ENCODE data around the gene MDM1. TPM values are rescaled to one million over a fixed set of nuclear protein-coding genes. Genes with fewer than 3 reads are reported as not detected.

Gene MDM1
- total RNA-seq, 4 donors from 2014 or later, result 5.2 to 46.2 (median 14.5) TPM

GRCh38 chr12:68271346-68271745 lies 60.8 kb downstream of the MDM1 start:
- Histone ChIP-seq H3K4me3 (no peak overlapping the region), H3K4me1 (no peaks in the 10 kb centered on the region), H3K27me3 (no peaks in the 10 kb centered on the region), H3K36me3 (no peaks in the 10 kb centered on the region), H3K27ac (no peak overlapping the region), H3K9me3 (no peaks in the 10 kb centered on the region)
- no peak for DNase-seq
- TF ChIP-seq POLR2A (IDR thresholded peaks at IDR 0.05), result no peak
- TF ChIP-seq, protein P1, sequence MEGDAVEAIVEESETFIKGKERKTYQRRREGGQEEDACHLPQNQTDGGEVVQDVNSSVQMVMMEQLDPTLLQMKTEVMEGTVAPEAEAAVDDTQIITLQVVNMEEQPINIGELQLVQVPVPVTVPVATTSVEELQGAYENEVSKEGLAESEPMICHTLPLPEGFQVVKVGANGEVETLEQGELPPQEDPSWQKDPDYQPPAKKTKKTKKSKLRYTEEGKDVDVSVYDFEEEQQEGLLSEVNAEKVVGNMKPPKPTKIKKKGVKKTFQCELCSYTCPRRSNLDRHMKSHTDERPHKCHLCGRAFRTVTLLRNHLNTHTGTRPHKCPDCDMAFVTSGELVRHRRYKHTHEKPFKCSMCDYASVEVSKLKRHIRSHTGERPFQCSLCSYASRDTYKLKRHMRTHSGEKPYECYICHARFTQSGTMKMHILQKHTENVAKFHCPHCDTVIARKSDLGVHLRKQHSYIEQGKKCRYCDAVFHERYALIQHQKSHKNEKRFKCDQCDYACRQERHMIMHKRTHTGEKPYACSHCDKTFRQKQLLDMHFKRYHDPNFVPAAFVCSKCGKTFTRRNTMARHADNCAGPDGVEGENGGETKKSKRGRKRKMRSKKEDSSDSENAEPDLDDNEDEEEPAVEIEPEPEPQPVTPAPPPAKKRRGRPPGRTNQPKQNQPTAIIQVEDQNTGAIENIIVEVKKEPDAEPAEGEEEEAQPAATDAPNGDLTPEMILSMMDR (IDR thresholded peaks at IDR 0.05), result no peak

DNA sequence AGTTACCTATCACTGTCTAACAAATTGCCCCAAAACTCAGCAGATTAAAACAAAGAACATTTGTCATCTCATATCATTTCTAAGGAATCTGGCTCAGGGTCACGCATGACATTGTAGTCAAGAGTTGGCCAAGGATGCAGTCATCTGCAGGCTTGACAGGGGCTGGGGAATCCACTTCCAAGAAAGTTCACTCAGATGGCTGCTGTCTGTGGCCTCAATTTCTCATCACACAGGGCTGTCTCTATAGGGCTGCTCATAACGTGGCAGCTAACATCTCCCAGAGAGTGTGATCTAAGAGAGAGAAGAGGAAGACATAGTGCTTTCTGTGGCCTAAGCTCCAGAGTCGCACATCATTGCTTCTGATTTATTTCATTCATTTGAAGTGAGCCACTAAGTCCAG lies 61.8 kb downstream of the MDM1 start:
- H3K27ac ChIP-seq, result no peak overlapping the region
- DNase-seq, result no peak
- no peak overlapping the region for H3K4me3 ChIP-seq
- TF ChIP-seq, protein P1 (IDR thresholded peaks at IDR 0.05), result no peak
- no peak for TF ChIP-seq POLR2A (IDR thresholded peaks at IDR 0.05)
- H3K27me3 ChIP-seq, result no peaks in the 10 kb centered on the region
- H3K9me3 ChIP-seq, result no peaks in the 10 kb centered on the region
- no peaks in the 10 kb centered on the region for H3K36me3 ChIP-seq
- H3K4me1 ChIP-seq, result no peaks in the 10 kb centered on the region

DNA sequence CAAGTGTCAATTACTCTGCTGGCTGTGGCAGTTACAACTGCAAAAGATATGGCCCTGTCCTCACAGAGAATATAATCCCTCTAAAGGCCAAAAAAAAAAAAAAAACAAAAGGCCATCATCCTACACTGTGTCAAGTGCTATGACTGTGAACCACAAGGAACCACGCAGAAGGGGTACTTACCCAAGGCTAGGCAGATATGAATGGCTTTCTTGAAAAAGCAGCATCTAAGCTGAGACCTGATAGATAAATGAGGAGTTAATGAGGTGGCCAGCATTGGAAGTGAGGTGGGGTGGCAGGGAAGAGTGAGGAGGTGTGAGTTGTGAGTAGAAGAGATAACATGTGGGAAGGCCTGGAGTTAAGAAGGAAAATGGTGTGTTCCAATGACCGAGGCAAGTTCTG lies 62.4 kb downstream of the MDM1 start:
- no peak for DNase-seq
- Histone ChIP-seq H3K4me1 (no peaks in the 10 kb centered on the region), H3K27me3 (no peaks in the 10 kb centered on the region), H3K27ac (no peak overlapping the region), H3K4me3 (no peak overlapping the region), H3K9me3 (no peaks in the 10 kb centered on the region), H3K36me3 (no peaks in the 10 kb centered on the region)
- TF ChIP-seq POLR2A (IDR thresholded peaks at IDR 0.05), result no peak
- TF ChIP-seq, protein P1 (IDR thresholded peaks at IDR 0.05), result no peak

DNA sequence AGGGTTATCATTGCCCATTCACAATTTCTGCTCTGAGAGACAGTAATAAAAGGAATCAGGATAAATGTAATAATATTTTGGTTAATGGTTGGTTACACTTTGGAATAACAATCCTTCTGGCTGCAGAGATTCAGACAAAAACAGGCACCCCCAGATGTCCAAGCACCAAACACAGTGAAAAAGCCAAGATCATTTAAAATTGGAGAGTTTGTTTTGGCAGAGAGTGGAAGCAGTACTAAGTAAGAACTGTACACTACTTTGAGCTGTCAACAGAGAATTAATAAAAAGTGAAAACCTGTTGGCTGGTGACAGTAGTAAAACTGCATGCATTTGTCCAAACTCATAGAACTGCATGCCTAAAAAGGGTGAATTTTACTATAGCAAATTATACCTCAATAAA lies 63.2 kb downstream of the MDM1 start:
- no peak for DNase-seq
- Histone ChIP-seq H3K9me3 (no peaks in the 10 kb centered on the region), H3K27me3 (no peaks in the 10 kb centered on the region), H3K36me3 (no peaks in the 10 kb centered on the region), H3K27ac (no peak overlapping the region), H3K4me3 (no peak overlapping the region), H3K4me1 (no peaks in the 10 kb centered on the region)
- no peak for TF ChIP-seq POLR2A (IDR thresholded peaks at IDR 0.05)
- TF ChIP-seq, protein P1 (IDR thresholded peaks at IDR 0.05), result no peak

DNA sequence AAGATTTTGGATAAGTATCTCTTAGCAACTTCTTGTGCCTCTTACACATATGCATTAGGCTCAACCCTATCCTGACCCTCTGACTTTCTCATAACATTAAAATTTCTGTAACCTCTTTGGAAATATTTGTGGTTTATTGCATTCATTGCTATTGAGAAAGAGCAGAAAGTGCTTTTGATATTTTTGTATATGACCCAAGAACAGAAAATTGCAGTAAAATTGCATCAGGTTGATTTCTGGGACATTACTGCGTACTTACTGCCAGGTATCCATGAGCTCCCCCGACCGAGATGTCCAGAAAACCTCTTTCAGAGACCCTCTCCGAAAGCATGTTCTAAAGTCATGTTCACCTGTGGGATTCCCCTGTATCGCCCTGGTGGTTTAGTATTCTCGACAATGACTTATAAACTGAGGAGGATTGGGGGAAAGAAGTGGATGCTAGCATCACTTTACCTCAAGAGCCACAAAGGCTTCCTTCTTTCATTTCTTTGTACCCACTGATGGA lies 64.2 kb downstream of the MDM1 start:
- no peaks in the 10 kb centered on the region for H3K4me1 ChIP-seq
- DNase-seq, result no peak
- TF ChIP-seq, protein P1 (IDR thresholded peaks at IDR 0.05), result no peak
- no peak for TF ChIP-seq POLR2A (IDR thresholded peaks at IDR 0.05)

GRCh38 chr12:68264857-68265256 lies 67.3 kb downstream of the MDM1 start:
- no peaks in the 10 kb centered on the region for H3K4me1 ChIP-seq
- H3K36me3 ChIP-seq, result no peaks in the 10 kb centered on the region
- H3K4me3 ChIP-seq, result no peak overlapping the region
- TF ChIP-seq POLR2A (IDR thresholded peaks at IDR 0.05), result no peak
- TF ChIP-seq, protein P1 (IDR thresholded peaks at IDR 0.05), result no peak
- H3K9me3 ChIP-seq, result no peaks in the 10 kb centered on the region
- no peaks in the 10 kb centered on the region for H3K27me3 ChIP-seq
- H3K27ac ChIP-seq, result no peak overlapping the region
- no peak for DNase-seq

More for the DNA sequence above, 64.2 kb downstream of the MDM1 start:
- Histone ChIP-seq H3K36me3 (no peaks in the 10 kb centered on the region), H3K27ac (no peak overlapping the region), H3K27me3 (no peaks in the 10 kb centered on the region), H3K9me3 (no peaks in the 10 kb centered on the region), H3K4me3 (no peak overlapping the region)
